ENCODE data around the gene NCKAP5L.
A peak's percentile ranks its signal among the peaks of the same experiment; 100 is the strongest.

The NCKAP5L gene, protein sequence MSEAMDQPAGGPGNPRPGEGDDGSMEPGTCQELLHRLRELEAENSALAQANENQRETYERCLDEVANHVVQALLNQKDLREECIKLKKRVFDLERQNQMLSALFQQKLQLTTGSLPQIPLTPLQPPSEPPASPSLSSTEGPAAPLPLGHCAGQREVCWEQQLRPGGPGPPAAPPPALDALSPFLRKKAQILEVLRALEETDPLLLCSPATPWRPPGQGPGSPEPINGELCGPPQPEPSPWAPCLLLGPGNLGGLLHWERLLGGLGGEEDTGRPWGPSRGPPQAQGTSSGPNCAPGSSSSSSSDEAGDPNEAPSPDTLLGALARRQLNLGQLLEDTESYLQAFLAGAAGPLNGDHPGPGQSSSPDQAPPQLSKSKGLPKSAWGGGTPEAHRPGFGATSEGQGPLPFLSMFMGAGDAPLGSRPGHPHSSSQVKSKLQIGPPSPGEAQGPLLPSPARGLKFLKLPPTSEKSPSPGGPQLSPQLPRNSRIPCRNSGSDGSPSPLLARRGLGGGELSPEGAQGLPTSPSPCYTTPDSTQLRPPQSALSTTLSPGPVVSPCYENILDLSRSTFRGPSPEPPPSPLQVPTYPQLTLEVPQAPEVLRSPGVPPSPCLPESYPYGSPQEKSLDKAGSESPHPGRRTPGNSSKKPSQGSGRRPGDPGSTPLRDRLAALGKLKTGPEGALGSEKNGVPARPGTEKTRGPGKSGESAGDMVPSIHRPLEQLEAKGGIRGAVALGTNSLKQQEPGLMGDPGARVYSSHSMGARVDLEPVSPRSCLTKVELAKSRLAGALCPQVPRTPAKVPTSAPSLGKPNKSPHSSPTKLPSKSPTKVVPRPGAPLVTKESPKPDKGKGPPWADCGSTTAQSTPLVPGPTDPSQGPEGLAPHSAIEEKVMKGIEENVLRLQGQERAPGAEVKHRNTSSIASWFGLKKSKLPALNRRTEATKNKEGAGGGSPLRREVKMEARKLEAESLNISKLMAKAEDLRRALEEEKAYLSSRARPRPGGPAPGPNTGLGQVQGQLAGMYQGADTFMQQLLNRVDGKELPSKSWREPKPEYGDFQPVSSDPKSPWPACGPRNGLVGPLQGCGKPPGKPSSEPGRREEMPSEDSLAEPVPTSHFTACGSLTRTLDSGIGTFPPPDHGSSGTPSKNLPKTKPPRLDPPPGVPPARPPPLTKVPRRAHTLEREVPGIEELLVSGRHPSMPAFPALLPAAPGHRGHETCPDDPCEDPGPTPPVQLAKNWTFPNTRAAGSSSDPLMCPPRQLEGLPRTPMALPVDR (N-terminal part only)

DNA sequence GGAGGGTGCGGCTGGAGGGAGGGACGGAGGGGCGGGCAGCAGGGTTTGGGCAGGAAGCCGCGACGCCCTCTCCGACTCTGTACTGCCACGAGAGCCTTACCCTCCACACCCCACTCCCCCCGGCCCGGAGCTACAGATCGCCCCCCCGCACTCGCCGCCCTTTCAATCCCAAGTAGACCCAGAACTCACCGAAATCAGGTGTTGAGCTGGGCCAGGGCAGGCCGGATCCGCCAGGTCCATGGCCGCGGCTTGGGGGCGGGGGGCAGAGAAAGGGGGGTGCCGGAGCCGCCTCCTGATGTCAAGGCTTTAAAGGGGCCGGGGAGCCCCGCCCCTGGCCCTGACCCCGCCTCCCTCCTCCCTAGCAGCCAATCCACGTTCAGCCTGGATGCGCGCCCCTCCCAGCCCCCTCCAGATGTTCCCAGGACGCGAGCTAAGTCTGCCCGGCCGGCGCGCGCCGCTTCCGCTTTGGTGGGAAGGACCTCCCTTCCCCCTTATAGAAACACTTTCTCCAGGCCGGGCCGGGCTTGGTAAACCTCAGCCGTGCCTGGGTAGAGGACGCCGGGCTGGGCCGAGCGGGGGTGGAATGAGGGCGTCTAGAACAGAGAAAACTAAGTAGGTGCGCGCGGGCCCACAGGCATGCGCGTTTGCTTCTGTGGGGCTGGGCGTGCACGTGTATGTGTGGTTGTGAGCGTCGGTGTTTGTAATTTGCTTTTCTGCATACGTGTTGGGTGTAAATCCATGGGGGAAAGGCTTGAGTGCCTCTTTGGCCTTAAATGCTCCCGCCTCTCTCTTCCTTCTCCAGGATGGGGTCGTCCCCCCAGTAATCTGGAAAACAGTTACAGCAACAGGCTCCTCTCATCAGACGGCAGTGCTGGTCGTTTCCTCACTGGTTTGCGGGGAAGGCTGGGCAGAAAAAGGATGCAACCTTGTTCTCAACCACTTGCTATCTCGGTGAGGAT lies at the start of gene NCKAP5L:
TSS of gene NCKAP5L (minus strand) at position 281 of the 959 bp plus-strand sequence. CDS start 24,369 bp downstream, outside the sequence.
- DNase-seq (ENCODE audit: low read depth): peak; percentile 98

GRCh38 chr12:49877066-49877465 lies 48.9 kb upstream of the NCKAP5L start:
- DNase-seq (ENCODE audit: low read depth): no peak

GRCh38 chr12:49876070-49876469 lies 47.9 kb upstream of the NCKAP5L start:
- no peak for DNase-seq (ENCODE audit: low read depth)

DNA sequence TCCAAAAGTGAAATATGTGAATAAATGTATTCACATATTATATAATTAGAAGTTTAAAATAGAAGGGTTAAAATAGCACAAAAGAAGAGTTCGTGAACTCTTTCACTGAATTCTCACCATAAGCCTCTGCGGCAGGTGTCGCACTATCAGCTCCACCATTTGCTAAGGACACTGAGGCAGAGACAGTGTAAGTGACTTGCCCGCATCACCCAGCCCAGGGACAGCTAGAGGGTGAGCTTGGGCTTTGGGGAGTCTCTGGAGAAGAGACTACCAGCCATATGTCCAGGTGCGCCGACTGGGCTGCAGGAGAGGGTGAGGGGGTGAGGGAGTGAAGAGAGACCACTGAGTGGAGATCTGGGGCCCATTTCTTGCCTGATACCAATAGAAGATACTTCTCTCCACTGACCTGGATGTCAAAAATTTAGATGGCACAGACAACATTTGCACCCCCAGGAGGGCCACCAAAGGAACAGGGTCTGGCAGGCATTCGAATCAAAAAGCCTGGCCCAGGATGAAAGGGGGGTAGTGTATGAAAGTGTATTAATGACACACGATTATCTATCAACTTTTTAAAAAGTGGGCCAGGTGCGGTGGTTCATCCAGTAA lies 47.0 kb upstream of the NCKAP5L start:
- DNase-seq (ENCODE audit: low read depth): no peak

GRCh38 chr12:49874142-49874897 lies 46.1 kb upstream of the NCKAP5L start:
- DNase-seq (ENCODE audit: low read depth): no peak

DNA sequence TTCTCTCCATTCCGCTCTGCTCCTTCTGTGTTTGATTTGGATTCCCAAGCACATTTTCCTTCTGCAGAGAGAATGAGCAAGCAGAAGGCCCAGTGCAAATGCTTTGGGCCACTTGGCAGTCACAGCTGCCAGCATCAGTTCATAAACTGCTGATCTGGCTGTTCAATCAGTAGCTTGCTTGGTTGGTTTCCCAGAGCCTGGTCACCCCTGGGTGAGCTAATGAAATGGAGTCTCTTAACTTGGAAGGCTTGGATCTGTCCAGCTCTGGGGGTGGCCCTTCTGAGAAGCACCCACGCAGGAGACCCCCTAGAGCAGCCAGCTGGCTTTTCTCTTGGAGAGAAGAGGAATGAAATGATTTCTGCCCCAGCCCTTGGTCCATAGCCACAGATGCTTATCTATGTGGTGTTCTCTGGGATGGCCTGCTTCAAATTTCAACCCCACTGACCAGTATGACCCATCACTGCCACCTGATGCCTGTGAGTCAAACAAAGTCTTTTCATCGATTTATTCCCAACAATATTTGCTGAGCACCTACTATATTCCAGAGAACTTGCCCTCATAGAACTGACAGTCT lies 45.2 kb upstream of the NCKAP5L start:
- no peak for DNase-seq (ENCODE audit: low read depth)

DNA sequence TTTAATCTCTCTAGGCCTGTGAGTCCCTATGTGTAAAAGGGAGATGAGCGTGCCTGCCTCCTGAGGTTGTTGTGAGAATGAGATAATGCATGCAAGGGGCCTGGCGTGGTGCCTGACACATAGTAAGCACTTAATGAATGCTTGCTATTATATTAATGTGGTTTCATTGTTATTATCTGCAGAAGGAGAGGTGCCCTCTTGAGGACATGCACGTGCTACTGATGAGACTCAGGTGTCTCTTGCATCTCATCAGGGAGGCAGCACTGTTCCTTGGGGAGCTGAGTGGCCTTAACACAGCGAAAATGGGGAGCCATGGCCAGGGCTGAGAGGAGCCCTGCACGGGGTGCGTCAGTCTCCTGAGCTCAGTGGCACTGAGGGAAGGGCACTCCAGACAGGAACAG lies 44.6 kb upstream of the NCKAP5L start:
- DNase-seq (ENCODE audit: low read depth): peak; percentile 54

DNA sequence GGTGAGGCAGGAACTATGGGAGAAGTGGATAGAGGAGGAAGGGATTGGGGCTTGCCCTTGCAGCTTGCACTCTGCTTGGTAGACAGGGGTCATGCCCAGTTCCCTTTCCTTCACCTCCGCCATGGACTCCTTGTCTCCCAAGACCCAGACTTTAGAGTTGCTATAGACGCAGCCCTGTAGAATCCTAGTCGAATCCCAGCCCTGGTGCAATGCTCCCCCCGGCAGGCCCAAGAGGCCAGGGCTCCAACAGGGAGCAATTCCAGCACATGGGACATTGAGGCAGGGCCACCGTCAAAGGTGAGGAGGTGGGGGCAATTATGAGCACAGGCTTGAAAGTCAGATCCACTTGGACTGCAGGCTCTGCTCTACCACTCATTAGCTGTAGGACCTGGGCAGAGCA lies 44.2 kb upstream of the NCKAP5L start:
- DNase-seq (ENCODE audit: low read depth): no peak

- DNase-seq (ENCODE audit: low read depth): peak; percentile 17
Observed at GRCh38 chr12:49871811-49872251, 43.6 kb upstream of the NCKAP5L start.

- DNase-seq (ENCODE audit: low read depth): no peak
Observed at GRCh38 chr12:49871263-49871561, 43.0 kb upstream of the NCKAP5L start.

DNA sequence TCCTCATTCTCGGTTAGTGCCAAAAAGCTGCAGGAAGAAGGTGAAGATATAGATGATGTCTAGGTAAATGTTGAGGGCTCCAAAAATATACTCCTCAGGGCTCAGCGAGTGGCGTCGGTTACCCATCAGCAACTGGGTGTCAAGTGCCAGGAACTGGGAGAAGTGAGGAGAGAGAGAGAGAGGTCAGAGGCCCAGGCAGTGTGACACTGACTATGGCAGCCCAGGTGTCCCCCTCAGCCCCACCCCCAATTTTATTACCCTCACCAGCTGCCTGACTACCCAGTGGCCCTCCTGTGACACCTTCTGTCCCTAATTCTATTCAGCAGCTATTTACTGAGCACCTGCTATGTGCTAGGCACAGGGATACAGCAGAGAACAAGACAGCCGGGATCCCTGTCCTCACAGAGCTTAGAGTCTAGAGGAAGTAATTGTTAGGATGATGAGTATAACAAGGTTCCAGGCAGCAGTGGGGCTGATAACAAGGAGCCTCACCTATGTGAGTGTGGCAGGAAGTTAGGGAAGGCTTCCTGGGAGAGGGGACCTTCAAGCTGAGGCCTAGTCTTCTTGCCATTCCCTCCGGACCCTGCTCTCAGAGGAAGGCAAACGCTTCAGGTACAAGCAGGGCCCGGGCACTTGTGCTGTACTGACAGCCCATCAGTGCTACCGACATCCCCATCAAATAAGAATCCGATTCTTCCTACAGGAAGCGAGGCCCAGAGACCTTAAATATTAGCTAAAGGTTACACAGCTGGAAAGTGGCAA lies 42.5 kb upstream of the NCKAP5L start:
- no peak for DNase-seq (ENCODE audit: low read depth)

DNA sequence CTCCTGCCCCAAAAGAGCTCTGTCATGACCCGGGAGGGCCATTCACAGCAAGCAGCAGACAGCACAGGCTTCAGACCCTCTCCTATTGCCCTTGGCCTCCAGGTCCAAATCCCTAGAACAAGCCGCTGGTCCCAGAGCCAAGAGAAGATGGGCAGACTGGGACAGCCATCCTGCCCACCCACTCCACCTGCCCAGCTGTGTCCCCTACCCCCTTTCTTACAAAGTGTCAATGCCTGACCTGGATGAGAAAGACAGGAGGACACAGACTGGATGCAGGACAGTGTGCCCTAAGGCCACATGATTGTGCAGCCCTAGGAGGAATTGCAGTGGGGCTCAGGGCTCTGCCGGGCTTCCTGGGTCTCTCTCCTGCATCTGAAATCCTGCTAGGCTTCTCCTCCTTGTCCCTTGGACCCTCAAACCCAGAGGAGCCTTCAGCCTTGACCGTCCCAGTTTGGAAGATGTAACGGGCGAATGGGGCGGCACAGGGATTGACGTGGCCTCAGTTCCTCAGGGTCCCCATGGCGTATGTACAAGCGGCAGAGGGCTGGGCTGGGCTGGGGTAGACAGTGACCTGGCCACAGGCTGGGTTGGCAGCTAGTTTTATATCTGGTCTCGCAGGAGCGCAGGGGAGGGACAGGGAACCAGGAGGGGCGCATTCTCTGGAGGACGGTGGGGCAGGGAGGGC lies 41.7 kb upstream of the NCKAP5L start:
- DNase-seq (ENCODE audit: low read depth): no peak

DNA sequence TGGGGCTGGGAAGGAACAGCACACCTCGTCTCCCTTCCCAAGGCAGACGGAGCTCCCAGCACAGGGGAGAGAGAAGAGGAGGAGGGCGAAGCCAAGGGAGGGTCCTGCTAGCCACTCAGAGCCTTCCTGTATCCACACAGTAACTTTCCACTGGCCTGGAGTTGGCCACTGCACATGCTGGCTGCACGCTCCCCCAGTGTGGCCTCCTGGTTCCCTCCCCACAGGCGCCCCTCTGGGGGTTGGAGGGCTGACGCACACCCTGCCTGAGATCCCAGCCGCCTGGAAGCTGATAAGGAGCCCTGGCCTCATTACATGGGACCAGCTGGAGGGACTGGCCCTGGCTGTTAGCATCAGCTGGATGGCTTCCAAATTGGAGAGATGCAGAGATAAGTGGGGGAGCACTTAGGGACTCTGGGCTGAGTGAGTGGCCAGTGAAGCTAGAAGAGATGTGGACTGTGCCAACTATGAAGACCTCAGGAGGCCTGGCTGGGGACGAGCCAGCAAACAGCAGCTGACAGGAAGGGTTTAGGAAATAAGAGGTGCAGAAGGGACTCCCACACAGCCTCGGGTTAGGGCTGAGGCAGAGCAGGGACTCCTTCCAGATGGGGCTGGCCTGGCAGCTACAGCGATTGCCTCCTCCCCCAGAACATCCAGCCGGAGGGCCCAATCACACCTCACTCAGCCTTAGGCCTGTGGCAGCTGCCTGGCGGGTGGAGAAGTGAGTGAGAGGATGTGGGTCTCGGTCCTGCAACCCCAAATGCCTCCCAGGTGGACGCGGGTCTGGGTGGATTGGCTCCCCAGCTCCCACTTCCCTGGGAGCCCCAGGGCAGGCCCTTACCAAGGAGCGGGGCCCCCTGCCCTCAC lies 41.0 kb upstream of the NCKAP5L start:
- DNase-seq (ENCODE audit: low read depth): peak; percentile 95

DNA sequence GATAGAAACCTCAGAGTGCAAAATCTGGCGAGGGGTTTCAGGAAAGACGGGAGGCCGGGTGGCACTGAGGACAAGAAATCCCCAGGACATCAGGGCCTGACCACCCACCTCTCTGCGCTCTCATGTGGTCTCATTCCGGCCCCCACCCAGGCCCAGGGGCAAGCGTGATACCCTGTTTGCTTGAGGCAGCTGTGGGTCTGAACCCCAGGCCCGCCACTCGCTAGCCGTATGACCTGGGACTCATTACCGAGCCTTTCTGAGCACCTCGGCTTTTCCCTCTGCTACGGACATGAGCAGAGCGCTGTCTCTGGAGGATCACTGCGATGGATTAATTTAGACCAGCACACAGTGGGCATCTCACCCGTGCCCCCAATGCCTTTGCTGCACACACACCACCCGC lies 40.2 kb upstream of the NCKAP5L start:
- DNase-seq (ENCODE audit: low read depth): no peak

GRCh38 chr12:49867570-49868341 lies 39.5 kb upstream of the NCKAP5L start:
- DNase-seq (ENCODE audit: low read depth): no peak

DNA sequence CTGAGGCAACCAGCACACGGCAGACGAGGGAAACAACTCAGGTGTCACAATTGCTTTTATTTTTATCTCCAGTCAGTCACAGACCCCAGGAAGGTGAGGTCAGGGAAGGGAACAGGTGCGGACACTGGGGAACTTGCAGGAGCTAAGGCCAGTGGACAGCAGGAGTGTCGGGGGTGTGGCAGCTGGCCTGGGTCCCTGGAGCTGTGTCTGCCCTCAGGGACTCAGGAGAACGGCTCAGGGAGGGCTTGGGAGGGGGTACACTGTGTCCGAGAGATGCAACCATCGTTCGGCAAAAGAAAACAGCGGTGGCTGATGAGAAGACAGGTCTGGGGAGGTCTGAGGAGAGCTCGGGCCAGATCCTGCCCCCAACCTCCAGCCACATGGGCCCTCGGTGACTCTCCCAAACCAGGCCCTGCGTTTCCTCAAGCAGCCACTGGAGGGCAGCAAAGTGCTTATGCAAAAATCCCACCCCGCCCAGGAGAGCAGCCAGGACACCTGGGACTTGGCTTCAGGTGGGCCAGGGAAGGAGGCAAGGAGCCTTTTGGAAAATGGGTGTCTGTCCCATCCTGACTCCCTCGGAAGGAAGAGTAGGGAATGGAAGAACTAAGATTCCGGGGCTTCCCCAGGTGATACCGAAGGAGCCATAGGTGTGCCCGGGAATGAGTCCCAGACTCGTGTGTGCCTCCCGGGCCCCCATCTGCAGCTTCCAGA lies 38.8 kb upstream of the NCKAP5L start:
- DNase-seq (ENCODE audit: low read depth): peak; percentile 32
